Middle frontal gyrus (tissue), 1 donor: ENCODE data around the gene TMEM214.
A peak's percentile ranks its signal among the peaks of the same experiment; 100 is the strongest.
"Not testable (repeated sequence)": the region's sequence is repeated elsewhere in the genome, so short reads cannot be mapped to it uniquely, and the experiment has no call there.

Source experiments
- DNase-seq: peaks from one replicate; pipeline ENCODE4 v3.0.0-alpha.2; 2015; ENCODE audit warnings: low spot score; ENCODE audit errors: extremely low spot score

Gene TMEM214

DNA sequence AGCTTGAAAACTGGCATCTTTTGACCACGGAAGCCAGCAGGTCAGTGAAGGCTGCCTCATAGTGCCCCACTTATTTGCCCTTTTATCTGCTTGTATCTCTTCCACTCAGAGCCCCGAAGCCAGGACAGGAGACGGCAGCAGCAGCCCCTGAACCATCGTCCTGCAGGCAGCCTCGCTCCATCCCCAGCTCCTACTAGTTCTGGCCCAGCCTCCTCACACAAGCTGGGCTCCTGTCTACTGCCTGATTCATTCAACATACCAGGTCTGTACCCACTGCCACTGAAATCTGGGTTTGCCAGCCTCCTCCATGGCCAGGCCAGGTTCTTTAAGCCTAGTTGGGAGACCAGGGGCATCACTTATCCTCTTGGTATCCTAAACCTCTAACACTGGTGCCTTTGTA, 34.6 kb downstream of the TMEM214 start:
- DNase-seq = no peak

DNA sequence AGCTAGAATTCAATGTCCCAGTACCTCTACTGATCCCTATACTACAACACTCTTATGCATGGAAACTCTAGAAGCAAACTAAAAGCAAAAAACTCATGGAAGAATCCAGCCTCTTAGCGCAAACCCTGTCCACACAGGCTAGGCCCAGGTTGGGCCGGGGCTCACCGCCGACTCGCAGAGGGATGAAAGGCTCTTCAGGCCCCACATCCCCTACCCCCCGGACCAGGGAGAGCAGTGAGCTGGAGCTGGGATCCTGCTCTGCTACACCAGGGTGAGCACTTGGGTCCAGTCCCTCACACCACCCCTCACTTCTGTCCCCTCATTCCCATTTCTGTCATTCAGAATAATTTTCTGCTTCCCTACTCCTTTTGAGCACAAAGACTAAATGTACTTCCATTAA, 36.7 kb downstream of the TMEM214 start:
- DNase-seq = no peak

DNA sequence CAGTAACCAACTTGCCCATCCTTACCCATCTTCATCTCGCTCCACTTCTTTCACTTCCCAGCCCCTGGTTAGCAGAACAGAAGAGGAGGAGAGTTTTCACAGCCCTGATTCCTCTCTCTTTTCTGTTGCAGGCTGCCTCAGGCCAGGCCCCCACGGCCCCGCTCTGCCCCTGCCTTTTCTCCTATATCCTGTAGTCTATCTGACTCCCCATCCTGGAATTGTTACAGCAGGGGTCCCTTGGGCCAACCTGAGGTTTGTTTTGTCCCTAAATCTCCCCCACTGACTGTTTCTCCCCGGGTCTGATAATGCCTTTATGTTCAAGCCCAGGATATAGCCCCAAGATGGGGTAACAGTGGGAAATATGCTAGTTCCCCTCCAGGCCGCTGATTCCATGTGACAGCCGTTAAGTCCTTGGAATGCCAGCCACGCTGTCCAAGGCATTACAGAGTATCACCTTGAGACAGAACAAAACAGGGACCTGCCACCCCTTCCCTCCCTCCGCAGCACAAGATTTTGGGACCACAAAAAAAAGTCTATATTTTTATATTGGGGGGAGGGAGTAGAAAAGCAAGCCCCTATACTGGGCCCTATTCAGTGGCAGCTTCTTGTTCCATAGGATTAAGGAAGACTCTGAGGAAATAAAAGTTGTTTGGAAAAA, 37.3 kb downstream of the TMEM214 start:
- DNase-seq = no peak

GRCh38 chr2:27070653-27071276, 38.0 kb downstream of the TMEM214 start:
- no peak for DNase-seq

GRCh38 chr2:27071277-27071989, 38.7 kb downstream of the TMEM214 start, which contains the start of gene OST4:
Gene OST4 (minus strand): TSS chr2:27071654.
- peak; percentile 95 for DNase-seq

GRCh38 chr2:27071990-27072830, 39.4 kb downstream of the TMEM214 start:
- no peak for DNase-seq

DNA sequence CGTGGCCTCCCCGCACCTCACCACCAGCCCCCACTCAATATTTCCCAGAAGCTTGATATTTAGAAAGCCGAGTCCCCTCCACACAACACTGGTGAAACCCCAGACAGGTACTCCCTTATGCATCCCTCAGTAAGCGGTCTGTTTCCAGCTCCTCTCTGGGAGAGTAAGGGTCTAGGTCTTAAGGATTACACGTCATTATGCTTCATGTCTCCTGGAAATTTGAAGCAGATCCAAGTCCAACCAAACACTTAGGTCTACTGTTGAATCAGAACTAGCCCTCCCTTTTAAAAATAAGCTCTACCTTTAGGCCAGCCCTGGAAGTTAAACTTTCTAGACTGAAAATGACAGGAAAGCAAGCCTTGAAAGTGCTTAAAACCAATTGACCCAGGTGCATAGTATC, 40.2 kb downstream of the TMEM214 start:
- DNase-seq = no peak

DNA sequence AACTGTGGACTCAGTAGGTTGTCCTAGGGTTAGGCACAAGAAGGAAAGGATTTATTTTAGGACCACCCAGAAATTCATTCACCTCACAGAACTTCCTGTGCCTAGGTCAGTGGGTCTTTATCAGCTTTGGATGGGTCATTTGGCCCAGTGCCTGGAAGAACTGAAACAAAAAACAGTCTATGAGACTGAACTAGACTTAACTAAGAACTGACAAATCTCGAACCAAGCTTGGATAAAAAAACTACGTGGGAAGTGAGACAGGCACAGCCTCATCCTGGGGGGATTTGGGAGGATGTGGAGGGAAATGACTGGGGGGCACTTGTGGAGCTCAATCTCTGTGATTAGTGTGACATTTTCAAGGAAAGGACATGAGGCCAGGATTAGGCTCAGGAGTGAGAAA, 41.0 kb downstream of the TMEM214 start:
- no peak for DNase-seq

GRCh38 chr2:27074738-27075565, 42.2 kb downstream of the TMEM214 start:
- no peak for DNase-seq

GRCh38 chr2:27075566-27075871, 42.8 kb downstream of the TMEM214 start:
- DNase-seq = not testable (repeated sequence)

DNA sequence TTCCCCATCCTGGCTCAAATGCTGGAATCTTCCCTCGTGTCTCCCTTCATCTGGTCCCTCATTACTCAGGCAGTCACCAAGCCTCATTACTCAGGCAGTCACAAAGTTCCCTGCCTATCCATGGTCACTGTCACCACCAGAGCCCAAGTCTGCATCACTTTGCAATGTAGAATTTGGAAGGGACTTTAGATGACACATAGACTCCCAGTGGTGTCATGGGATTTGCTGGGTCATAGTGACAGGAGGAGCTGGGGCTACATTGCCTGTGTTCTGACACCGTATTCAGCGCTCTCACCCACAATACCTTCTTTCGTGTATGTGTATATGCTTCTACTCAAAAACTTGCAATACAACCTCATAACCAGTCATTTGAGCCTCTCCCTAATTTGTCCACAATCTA, 43.6 kb downstream of the TMEM214 start:
- DNase-seq = no peak

DNA sequence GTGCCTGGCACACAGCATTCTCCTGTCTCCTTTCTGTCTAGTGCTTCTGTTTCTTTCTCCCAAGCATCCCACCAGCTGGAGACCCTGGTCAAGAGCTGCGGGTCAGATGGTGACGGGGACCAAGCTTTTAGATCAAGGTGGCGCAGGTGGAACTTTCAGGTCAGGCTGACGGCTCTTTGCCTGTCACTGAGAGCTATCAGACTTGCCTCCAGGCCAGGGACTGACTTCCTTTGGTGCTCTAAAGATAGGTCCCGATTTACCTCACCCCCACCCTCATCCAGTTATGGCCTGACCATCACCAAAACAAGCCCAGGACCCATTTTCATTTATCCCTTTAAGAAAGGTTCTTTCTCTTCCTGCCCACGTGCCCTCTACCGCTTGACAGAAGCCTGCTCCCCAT, 44.5 kb downstream of the TMEM214 start:
- DNase-seq = no peak

DNA sequence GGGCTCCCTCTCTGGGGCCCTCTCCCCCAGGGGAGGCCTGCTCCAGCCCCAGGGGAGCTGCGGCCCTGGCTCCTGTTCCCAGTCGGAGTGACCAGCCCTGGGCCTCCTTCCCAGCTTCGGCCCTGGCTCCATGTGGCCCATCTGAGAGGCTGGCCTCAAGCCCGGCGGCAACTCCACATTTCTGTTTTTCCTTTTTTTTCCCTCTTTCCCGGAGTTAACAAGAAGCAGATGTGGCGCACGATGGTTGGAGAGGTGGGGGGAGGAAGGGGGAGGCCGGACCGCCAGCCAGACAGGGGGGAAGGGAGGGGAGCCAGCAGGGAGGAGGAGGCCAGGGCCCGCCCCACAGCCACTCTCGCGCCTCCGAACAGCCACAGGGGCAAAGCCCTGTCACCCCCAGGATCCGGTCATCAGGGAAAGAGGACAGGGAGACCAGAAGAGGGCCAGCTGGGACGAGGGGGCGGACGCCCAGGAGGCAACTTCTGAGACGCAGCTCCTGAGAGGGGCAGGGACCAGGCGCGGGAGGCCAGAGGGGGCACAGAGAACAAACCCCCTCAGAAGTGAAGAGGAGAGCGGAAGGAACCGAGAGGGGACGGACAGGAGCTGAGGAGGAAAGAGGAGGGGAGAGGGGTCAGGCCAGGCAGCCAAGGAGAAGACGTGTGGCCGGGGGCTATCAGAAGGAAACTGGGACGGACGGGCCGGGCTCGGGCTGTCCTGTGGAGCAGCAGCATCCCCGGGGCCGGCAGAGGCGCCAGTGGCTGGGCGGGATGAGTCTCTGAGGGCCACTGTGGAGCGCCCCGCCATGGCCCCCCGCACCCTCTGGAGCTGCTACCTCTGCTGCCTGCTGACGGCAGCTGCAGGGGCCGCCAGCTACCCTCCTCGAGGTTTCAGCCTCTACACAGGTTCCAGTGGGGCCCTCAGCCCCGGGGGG, 45.8 kb downstream of the TMEM214 start, which contains the start of gene EMILIN1:
TSS of gene EMILIN1 (plus strand) at position 349 of the 928 bp plus-strand sequence. CDS start at position 800, 451 bp downstream.
- DNase-seq = no peak

DNA sequence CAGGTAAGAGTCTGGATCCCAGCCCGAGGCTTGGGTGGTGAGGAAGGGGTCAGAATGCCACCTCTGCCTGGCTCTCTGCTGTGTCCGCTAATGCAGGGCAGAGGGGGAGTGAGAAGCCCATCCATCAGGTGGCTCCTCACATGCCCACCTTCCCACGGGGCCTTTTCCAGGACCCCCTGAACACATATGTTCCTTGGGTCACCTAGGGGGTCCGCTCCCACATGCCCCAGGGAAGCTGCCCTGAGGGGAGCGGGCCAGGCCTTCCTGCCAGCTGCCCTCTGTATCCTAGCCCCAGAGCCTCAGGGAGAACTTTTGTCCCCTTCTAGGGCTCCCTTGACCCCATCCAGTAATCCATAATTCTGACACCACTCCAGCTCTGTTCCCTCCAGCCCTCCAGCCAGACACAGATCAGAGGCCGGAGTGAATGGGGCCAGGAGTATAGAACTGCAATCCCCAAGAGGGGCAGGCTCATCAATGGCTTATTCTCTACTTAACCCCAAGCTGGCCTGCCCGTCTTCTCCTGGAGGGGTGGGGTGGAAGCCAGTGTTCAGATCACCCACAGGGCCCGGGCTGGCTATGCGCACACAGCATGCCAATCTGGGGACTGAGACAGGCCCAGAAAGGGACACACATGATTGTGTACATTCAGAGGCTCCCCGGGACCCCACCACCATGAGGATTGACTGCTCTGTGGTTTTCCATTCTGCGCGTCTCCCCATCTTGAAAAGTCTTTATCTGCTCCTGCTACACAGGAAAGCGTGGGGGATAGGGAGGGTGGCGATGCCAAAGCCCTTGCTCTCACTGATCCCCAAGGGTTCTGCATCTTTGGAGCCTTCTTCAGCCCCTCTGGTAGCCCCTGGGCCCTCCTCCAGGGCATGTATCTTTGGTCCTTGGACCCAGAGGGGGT, 46.7 kb downstream of the TMEM214 start:
- DNase-seq = no peak

- no peak for DNase-seq
Observed at GRCh38 chr2:27080140-27080469, 47.3 kb downstream of the TMEM214 start.

- no peak for DNase-seq
Observed at GRCh38 chr2:27080603-27080936, 47.8 kb downstream of the TMEM214 start.

DNA sequence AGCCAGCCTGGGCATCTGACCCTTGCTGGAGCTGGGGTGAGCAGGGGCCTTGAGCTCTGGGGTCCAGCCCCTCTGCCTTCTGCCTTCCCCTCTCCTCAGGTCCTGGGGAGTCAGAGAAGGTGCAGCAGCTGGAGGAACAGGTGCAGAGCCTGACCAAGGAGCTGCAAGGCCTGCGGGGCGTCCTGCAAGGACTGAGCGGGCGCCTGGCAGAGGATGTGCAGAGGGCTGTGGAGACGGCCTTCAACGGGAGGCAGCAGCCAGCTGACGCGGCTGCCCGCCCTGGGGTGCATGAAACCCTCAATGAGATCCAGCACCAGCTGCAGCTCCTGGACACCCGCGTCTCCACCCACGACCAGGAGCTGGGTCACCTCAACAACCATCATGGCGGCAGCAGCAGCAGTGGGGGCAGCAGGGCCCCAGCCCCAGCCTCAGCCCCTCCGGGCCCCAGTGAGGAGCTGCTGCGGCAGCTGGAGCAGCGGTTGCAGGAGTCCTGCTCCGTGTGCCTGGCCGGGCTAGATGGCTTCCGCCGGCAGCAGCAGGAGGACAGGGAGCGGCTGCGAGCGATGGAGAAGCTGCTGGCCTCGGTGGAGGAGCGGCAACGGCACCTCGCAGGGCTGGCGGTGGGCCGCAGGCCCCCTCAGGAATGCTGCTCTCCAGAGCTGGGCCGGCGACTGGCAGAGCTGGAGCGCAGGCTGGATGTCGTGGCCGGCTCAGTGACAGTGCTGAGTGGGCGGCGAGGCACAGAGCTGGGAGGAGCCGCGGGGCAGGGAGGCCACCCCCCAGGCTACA, 49.4 kb downstream of the TMEM214 start:
- DNase-seq = no peak

DNA sequence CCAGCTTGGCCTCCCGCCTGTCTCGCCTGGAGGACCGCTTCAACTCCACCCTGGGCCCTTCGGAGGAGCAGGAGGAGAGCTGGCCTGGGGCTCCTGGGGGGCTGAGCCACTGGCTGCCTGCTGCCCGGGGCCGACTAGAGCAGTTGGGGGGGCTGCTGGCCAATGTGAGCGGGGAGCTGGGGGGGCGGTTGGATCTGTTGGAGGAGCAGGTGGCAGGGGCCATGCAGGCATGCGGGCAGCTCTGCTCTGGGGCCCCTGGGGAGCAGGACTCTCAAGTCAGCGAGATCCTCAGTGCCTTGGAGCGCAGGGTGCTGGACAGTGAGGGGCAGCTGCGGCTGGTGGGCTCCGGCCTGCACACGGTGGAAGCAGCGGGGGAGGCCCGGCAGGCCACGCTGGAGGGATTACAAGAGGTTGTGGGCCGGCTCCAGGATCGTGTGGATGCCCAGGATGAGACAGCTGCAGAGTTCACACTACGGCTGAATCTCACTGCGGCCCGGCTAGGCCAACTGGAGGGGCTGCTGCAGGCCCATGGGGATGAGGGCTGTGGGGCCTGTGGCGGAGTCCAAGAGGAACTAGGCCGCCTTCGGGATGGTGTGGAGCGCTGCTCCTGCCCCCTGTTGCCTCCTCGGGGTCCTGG, 50.1 kb downstream of the TMEM214 start:
- no peak for DNase-seq
